WTC11 (cell line): ENCODE results near the gene PRDX2. TPM values are rescaled to one million over a fixed set of nuclear protein-coding genes. Genes with fewer than 3 reads are reported as not detected.

Source experiments
- ATAC-seq: fragments of 200-7000 bp; cut with Tn5 transposase; 2 replicates; pipeline ENCODE4 v1.10.0; 2021; ENCODE audit warnings: mild to moderate bottlenecking, moderate library complexity
- CTCF ChIA-PET: fragments of 300-600 bp; sonication (Branson Sonifier 250); formaldehyde crosslinking; loops from one replicate; lab custom pipeline; 2021; ENCODE audit warnings: antibody characterized with exemption; lab: Charles Lee
- POLR2A ChIA-PET: fragments of 350-600 bp; sonication (Branson Sonifier 250); formaldehyde crosslinking; loops from one replicate; lab custom pipeline; 2021; ENCODE audit warnings: antibody characterized with exemption; lab: Charles Lee
- DNase-seq: peaks from one replicate; pipeline ENCODE4 v3.0.0; 2021; ENCODE audit warnings: low spot score
- H3K27ac Mint-ChIP-seq: 2 replicates; pipeline ENCODE4 v1.8.0; 2021; ENCODE audit warnings: mixed read lengths
- H3K27me3 Mint-ChIP-seq: 2 replicates; pipeline ENCODE4 v1.8.0; 2021; ENCODE audit warnings: low read depth, mild to moderate bottlenecking, moderate library complexity, mixed read lengths
- H3K36me3 Mint-ChIP-seq: 2 replicates; pipeline ENCODE4 v1.8.0; 2021; ENCODE audit warnings: mixed read lengths
- H3K4me1 Mint-ChIP-seq: 2 replicates; pipeline ENCODE4 v1.8.0; 2022; ENCODE audit warnings: mixed read lengths
- H3K4me3 Mint-ChIP-seq: 2 replicates; pipeline ENCODE4 v1.8.0; 2021; ENCODE audit warnings: mild to moderate bottlenecking, moderate library complexity, mixed read lengths
- H3K9me3 Mint-ChIP-seq: 2 replicates; pipeline ENCODE4 v1.8.0; 2021; ENCODE audit warnings: mixed read lengths
- ATF3 ChIP-seq: sonication (generic); formaldehyde crosslinking; conservative IDR thresholded peaks from 2 replicates; pipeline ENCODE4 v1.8.1; 2022; ENCODE audit warnings: mild to moderate bottlenecking, missing genetic modification reagents
- CTCF ChIP-seq: fragments of 200-600 bp; IDR thresholded peaks from 2 replicates; pipeline ENCODE4 v1.8.0; 2022; ENCODE audit warnings: antibody characterized with exemption
- E2F1 ChIP-seq: sonication (generic); formaldehyde crosslinking; IDR thresholded peaks from 2 replicates; pipeline ENCODE4 v1.8.0; 2022; ENCODE audit warnings: mild to moderate bottlenecking, missing genetic modification reagents
- E2F5 ChIP-seq: sonication (generic); formaldehyde crosslinking; IDR thresholded peaks from 2 replicates; pipeline ENCODE4 v1.8.1; 2022; ENCODE audit warnings: mild to moderate bottlenecking, moderate library complexity, missing genetic modification reagents
- ETV6 ChIP-seq: sonication (generic); formaldehyde crosslinking; IDR thresholded peaks from 2 replicates; pipeline ENCODE4 v1.8.1; 2022; ENCODE audit warnings: mild to moderate bottlenecking, missing genetic modification reagents
- FOXJ3 ChIP-seq: sonication (generic); formaldehyde crosslinking; IDR thresholded peaks from 2 replicates; pipeline ENCODE4 v1.9.0; 2021; ENCODE audit warnings: missing genetic modification reagents, mild to moderate bottlenecking, borderline replicate concordance
- FOXK1 ChIP-seq: sonication (generic); formaldehyde crosslinking; IDR thresholded peaks from 2 replicates; pipeline ENCODE4 v1.8.0; 2022; ENCODE audit warnings: mild to moderate bottlenecking, moderate library complexity, missing genetic modification reagents
- GABPB1 ChIP-seq: sonication (generic); formaldehyde crosslinking; IDR thresholded peaks from 2 replicates; pipeline ENCODE4 v1.8.1; 2023; ENCODE audit warnings: mild to moderate bottlenecking, missing genetic modification reagents
- NFYB ChIP-seq: sonication (generic); formaldehyde crosslinking; conservative IDR thresholded peaks from 2 replicates; pipeline ENCODE4 v1.8.0; 2022; ENCODE audit warnings: low read depth, missing genetic modification reagents
- PRDM15 ChIP-seq: sonication (generic); formaldehyde crosslinking; IDR thresholded peaks from 2 replicates; pipeline ENCODE4 v1.8.0; 2022; ENCODE audit warnings: missing genetic modification reagents
- SP1 ChIP-seq: sonication (generic); formaldehyde crosslinking; conservative IDR thresholded peaks from 2 replicates; pipeline ENCODE4 v1.8.1; 2022; ENCODE audit warnings: missing genetic modification reagents
- TEAD1 ChIP-seq: sonication (generic); formaldehyde crosslinking; IDR thresholded peaks from 2 replicates; pipeline ENCODE4 v1.8.0; 2022; ENCODE audit warnings: mild to moderate bottlenecking, missing genetic modification reagents
- TEAD4 ChIP-seq: sonication (generic); formaldehyde crosslinking; IDR thresholded peaks from 2 replicates; pipeline ENCODE4 v1.8.0; 2022; ENCODE audit warnings: mild to moderate bottlenecking, missing genetic modification reagents
- ZNF121 ChIP-seq: sonication (generic); formaldehyde crosslinking; IDR thresholded peaks from 2 replicates; pipeline ENCODE4 v1.8.0; 2023; ENCODE audit warnings: missing genetic modification reagents
- ZNF138 ChIP-seq: sonication (generic); formaldehyde crosslinking; conservative IDR thresholded peaks from 2 replicates; pipeline ENCODE4 v1.8.1; 2022; ENCODE audit warnings: mild to moderate bottlenecking, moderate library complexity, missing genetic modification reagents
- ZNF263 ChIP-seq: sonication (generic); formaldehyde crosslinking; IDR thresholded peaks from 2 replicates; pipeline ENCODE4 v1.8.1; 2022; ENCODE audit warnings: low read depth, mild to moderate bottlenecking, moderate library complexity, missing genetic modification reagents
- ZNF425 ChIP-seq: fragments of 250-450 bp; sonication (Bioruptor Pico); conservative IDR thresholded peaks from 2 replicates; pipeline ENCODE4 v1.9.0; 2021; ENCODE audit warnings: mild to moderate bottlenecking
- total RNA-seq: library from RNA; stranded (reverse); gene quantifications from 3 replicates; pipeline ENCODE4 v1.2.3, GENCODE V29; 2021
- TF ChIP-seq, protein P1 (sequence below): sonication (generic); formaldehyde crosslinking; IDR thresholded peaks from 2 replicates; pipeline ENCODE4 v1.8.1; 2023; ENCODE audit warnings: mild to moderate bottlenecking, moderate library complexity, missing genetic modification reagents

PRDX2 gene
- total RNA-seq, 1 experiment from 2014 or later, result 378 TPM

- peaks cover 5% of the 10 kb centered on the region for H3K36me3 Mint-ChIP-seq
- DNase-seq, result peak; percentile 74
- CTCF ChIA-PET, result interaction anchor here (0.9 to 1.7 kb wide), 3 partner anchors 9 to 72 kb away, joined by 5 to 8 read pairs (median 5); no protein-coding TSS in a partner anchor
- H3K27me3 Mint-ChIP-seq, result peaks cover 40% of the 10 kb centered on the region
- H3K4me3 Mint-ChIP-seq, result peak within 1 kb of the TSS; percentile 79
- TF ChIP-seq SP1 (peak; percentile 86), CTCF (peak; percentile 72; the same call in 1 of the 2 replicates), TEAD1 (CRISPR knock-in tag) (no peak)
- TF ChIP-seq, protein P1, sequence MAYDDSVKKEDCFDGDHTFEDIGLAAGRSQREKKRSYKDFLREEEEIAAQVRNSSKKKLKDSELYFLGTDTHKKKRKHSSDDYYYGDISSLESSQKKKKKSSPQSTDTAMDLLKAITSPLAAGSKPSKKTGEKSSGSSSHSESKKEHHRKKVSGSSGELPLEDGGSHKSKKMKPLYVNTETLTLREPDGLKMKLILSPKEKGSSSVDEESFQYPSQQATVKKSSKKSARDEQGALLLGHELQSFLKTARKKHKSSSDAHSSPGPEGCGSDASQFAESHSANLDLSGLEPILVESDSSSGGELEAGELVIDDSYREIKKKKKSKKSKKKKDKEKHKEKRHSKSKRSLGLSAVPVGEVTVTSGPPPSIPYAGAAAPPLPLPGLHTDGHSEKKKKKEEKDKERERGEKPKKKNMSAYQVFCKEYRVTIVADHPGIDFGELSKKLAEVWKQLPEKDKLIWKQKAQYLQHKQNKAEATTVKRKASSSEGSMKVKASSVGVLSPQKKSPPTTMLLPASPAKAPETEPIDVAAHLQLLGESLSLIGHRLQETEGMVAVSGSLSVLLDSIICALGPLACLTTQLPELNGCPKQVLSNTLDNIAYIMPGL (CRISPR knock-in tag), result 0 out of 2 replicates have a peak, but pooled peaks have one; percentile 52
- TF ChIP-seq, all 79 proteins: peak for 3
- peak; percentile 9 for ATAC-seq
- POLR2A ChIA-PET, result interaction anchor here (0.6 kb wide), 1 partner anchor 99 kb away, joined by 3 read pairs; no protein-coding TSS in a partner anchor
- Mint-ChIP-seq H3K9me3 (no peaks in the 10 kb centered on the region), H3K4me1 (peaks cover 44% of the 10 kb centered on the region), H3K27ac (peak within 1 kb of the TSS; percentile 61; the same call in 1 of the 2 replicates)
Measured at GRCh38 chr19:12838182-12838885, 36.7 kb upstream of the PRDX2 start, which contains the start of gene MAST1. TSS of gene MAST1 (plus strand) at chr19:12838515. CDS start at chr19:12838573, 58 bp downstream.

- no peaks in the 10 kb centered on the region for H3K9me3 Mint-ChIP-seq
- CTCF ChIA-PET, result interaction anchor here (0.6 to 1.3 kb wide), 3 partner anchors 9 to 33 kb away, joined by 3 to 5 read pairs (median 5); no protein-coding TSS in a partner anchor
- H3K4me1 Mint-ChIP-seq, result peaks cover 47% of the 10 kb centered on the region
- POLR2A ChIA-PET, result no interaction called here
- DNase-seq, result no peak
- peaks cover 43% of the 10 kb centered on the region for H3K27me3 Mint-ChIP-seq
- ATAC-seq, result no peak
- peak overlapping the region; percentile 64 for H3K4me3 Mint-ChIP-seq
- no peak overlapping the region for H3K27ac Mint-ChIP-seq
- no peaks in the 10 kb centered on the region for H3K36me3 Mint-ChIP-seq
- TF ChIP-seq ETV6 (CRISPR knock-in tag) (no peak), PRDM15 (CRISPR knock-in tag) (no peak), SP1 (no peak), ZNF138 (CRISPR knock-in tag) (no peak), GABPB1 (CRISPR knock-in tag) (no peak), ATF3 (no peak), ZNF121 (CRISPR knock-in tag) (no peak), NFYB (no peak), ZNF425 (CRISPR knock-in tag) (no peak), E2F5 (CRISPR knock-in tag) (no peak), FOXK1 (CRISPR knock-in tag) (no peak), TEAD1 (CRISPR knock-in tag) (no peak), FOXJ3 (no peak), TEAD4 (no peak), E2F1 (CRISPR knock-in tag) (no peak), ZNF263 (CRISPR knock-in tag) (no peak), CTCF (no peak)
Measured at GRCh38 chr19:12837225-12837624, 35.6 kb upstream of the PRDX2 start.
